Transverse colon (tissue), 4 donors: ENCODE data around the gene TRIOBP. TPM values are rescaled to one million over a fixed set of nuclear protein-coding genes. Genes with fewer than 3 reads are reported as not detected.

Source experiments
- DNase-seq: peaks from one replicate; pipeline ENCODE4 v3.0.0-alpha.2; 2019
- H3K27ac ChIP-seq, 4 donors: fragments of 200-600 bp; sonication (generic); 2 replicates each; pipeline ENCODE4 v1.5.1; 2016 to 2018; ENCODE audit warnings: inconsistent platforms in 4 of 4
- H3K27me3 ChIP-seq: fragments of 200-600 bp; sonication (generic); 2 replicates; pipeline ENCODE4 v1.5.1; 2017; ENCODE audit warnings: inconsistent platforms
- H3K36me3 ChIP-seq, 4 donors: fragments of 200-600 bp; sonication (generic); 2 replicates each; pipeline ENCODE4 v1.5.1; 2017 to 2019; ENCODE audit warnings: inconsistent platforms in 4 of 4
- H3K4me1 ChIP-seq, 4 donors: fragments of 200-600 bp; sonication (generic); 2 replicates each; pipeline ENCODE4 v1.5.1; 2017 to 2020; ENCODE audit warnings: inconsistent platforms in 4 of 4
- H3K4me3 ChIP-seq, 4 donors: fragments of 200-600 bp; sonication (generic); 1 replicate in 1 of 4; 2 replicates in 3 of 4; pipeline versions ENCODE4 v1.5.1 to v1.6.1; 2017 to 2019; ENCODE audit warnings: inconsistent platforms in 4 of 4
- H3K9me3 ChIP-seq, 2 donors: fragments of 200-600 bp; sonication (generic); 2 replicates each; pipeline ENCODE4 v1.5.1; 2017 to 2019; ENCODE audit warnings: inconsistent platforms in 2 of 2
- CTCF ChIP-seq, 5 experiments: fragments of 200-600 bp in 3 of 5; fragments of 450-650 bp in 2 of 5; sonication (generic) in 3 of 5; IDR thresholded peaks; 1 replicate in 2 of 5; 2 replicates in 3 of 5; pipeline ENCODE4 v1.5.1; 2016 to 2017; ENCODE audit warnings: antibody characterized with exemption in 5 of 5, inconsistent platforms in 3 of 5, mild to moderate bottlenecking in 2 of 5, moderate library complexity in 1 of 5
- EP300 ChIP-seq: sonication (generic); formaldehyde crosslinking; IDR thresholded peaks from one replicate; pipeline ENCODE4 v1.6.1; 2017; ENCODE audit warnings: antibody characterized with exemption, low read depth
- POLR2A ChIP-seq: fragments of 450-650 bp; IDR thresholded peaks from one replicate; pipeline ENCODE4 v1.6.1; 2016; ENCODE audit warnings: antibody characterized with exemption, mild to moderate bottlenecking, moderate library complexity
- POLR2AphosphoS5 ChIP-seq, 3 donors: sonication (generic); formaldehyde crosslinking; IDR thresholded peaks; one replicate each; pipeline ENCODE4 v1.6.1; 2016; ENCODE audit warnings: antibody characterized with exemption in 3 of 3
- WGBS, 2 donors: methylation state at CpG; one replicate each; pipeline ENCODE4 v1.1.5; 2018; ENCODE audit warnings: low coverage in 1 of 2; 5-methylcytosine and 5-hydroxymethylcytosine counted together
- in situ Hi-C, 4 donors: fragments of 200-750 bp; cut with MboI; loops; one replicate each; pipeline versions ENCODE4 v1.15.0 to v1.15.1; 2017; ENCODE audit warnings: low sequenced_read_pairs in 3 of 4, low pct_ligation_motif_present in 1 of 4, low pct_unique_long_range_greater_than_20kb in 1 of 4
- intact Hi-C: fragments of 100-400 bp; cut with DNase I; formaldehyde crosslinking; loops from one replicate; pipeline ENCODE4 v1.15.1; 2023; ENCODE audit warnings: low total_unique reads
- total RNA-seq, 4 donors: library from RNA; depleted of rRNA; stranded (reverse); fragments of >200 nt; gene quantifications; one replicate each; pipeline ENCODE4 v1.1.0, GENCODE V29; 2016

TRIOBP gene
- total RNA-seq, 4 donors from 2014 or later = 121 to 265 (median 129) TPM

DNA sequence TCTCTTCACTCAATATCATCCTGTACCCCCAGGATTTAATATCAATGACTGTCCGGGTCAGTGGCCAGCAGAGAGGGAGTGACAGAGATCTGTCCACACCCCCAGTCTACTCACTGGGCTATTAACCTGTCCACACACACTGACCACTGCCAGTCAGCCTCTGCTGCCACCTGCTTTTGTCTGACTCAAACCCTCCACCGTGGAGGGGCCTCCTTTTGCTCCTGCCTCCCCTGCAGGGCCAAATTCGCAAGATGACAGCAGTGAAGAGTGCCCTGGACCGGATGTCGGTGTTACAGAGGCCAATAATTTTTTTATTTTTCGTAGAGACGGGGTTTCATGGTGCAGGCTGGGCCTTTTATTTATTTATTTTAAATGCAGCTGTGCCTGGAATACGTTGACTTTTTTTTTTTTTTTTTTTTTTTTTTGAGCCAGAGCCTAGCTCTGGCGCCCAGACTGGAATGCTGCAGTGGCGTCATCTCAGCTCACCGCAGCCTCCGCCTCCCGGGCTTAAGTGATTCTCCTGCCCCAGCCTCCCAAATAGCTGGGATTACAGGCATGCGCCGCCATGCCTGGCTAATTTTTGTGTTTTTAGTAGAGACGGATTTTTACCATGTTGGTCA is 33.2 kb upstream of the TRIOBP start:
- intact Hi-C loops = no loop called here
- DNase-seq = no peak

DNA sequence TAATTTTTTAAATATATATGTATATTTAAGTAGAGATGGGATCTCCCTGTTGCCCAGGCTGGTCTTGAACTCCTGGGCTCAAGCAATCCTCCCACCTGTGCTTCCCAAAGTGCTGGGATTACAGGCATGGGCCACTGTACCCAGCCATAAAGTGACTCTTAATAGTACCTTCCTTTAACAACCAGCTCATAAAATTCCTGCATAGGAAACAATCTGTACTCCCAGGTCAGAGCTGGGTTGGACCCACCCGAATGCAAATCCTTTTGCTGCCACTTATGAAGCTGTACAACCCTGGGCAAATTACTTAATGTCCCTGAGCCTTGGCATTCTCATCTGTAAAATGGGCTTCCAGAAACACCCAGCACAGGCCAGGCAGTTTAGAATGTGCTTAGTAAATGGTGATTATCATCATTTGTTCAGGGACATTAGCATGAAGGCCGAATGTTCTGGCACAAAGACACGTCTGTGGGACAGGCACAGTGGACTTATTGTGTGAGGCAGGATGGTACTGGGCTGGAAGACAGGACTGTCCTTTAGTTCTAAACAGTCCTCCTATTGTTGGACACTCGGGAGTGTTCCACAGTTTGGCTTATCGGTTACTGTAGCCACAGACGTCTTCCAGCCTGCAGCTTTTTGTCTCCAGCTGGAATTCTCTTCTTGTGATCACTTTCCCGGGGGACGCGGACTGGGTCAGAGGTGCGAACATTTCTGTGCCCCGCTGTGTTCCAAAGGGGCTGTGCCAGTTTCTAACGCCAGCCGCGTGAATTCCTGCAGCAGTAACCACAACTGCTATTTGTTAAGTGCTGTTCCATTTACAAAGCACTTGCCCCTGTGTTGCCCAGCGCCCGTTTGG is 32.4 kb upstream of the TRIOBP start:
- intact Hi-C loops (no loop called here), in situ Hi-C loops (no loop called here)
- TF ChIP-seq POLR2AphosphoS5 (IDR thresholded peaks at IDR 0.05) = peak in 1 of 3 donors; percentile 6
- TF ChIP-seq CTCF (IDR thresholded peaks at IDR 0.05) = no peak
- Histone ChIP-seq H3K4me3 (no peak overlapping the region), H3K27me3 (no peaks in the 10 kb centered on the region), H3K36me3 (peaks cover 0 to 12% (median 0%) of the 10 kb centered on the region in 4 donors), H3K9me3 (no peaks in the 10 kb centered on the region), H3K27ac (peak overlapping the region; percentile 87 to 93 (median 90)), H3K4me1 (peaks cover 18 to 65% (median 37%) of the 10 kb centered on the region in 4 donors)
- WGBS, 2 donors = 40 to 64% methylated on average over 1 to 16 of the region's 16 CpGs
- DNase-seq = peak; percentile 62

More for the DNA sequence above, 33.2 kb upstream of the TRIOBP start:
- peaks cover 18 to 67% (median 41%) of the 10 kb centered on the region in 4 donors for H3K4me1 ChIP-seq
- H3K9me3 ChIP-seq = no peaks in the 10 kb centered on the region
- H3K27me3 ChIP-seq = no peaks in the 10 kb centered on the region
- H3K36me3 ChIP-seq = peaks cover 0 to 12% (median 0%) of the 10 kb centered on the region in 4 donors
- WGBS, 2 donors = 59 to 75% methylated on average over 9 to 16 of the region's 16 CpGs
- in situ Hi-C loops = no loop called here
- no peak overlapping the region for H3K4me3 ChIP-seq
- H3K27ac ChIP-seq = peak overlapping the region; percentile 87 to 93 (median 90)
- TF ChIP-seq POLR2A (no peak), CTCF (IDR thresholded peaks at IDR 0.05) (no peak)

DNA sequence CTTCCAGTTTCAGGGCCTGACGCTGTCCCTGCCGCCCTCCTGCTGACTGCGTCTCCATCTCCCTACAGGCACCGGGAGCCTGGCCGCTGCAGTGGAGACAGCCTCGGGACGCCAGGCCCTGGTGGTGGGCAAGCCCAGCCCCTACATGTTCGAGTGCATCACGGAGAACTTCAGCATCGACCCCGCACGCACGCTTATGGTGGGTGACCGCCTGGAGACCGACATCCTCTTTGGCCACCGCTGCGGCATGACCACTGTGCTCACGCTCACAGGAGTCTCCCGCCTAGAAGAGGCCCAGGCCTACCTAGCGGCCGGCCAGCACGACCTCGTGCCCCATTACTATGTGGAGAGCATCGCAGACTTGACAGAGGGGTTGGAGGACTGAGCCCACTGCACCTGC is 31.4 kb upstream of the TRIOBP start:
- H3K36me3 ChIP-seq = peaks cover 0 to 12% (median 0%) of the 10 kb centered on the region in 4 donors

More for the DNA sequence above, 31.4 kb upstream of the TRIOBP start:
- intact Hi-C loops = no loop called here
- H3K4me3 ChIP-seq = no peak overlapping the region
- DNase-seq = no peak
- in situ Hi-C loops = no loop called here
- peak overlapping the region in 2 of 4 donors; percentile 92 to 93 for H3K27ac ChIP-seq
- no peaks in the 10 kb centered on the region for H3K27me3 ChIP-seq
- no peaks in the 10 kb centered on the region for H3K9me3 ChIP-seq
- peaks cover 12 to 55% (median 27%) of the 10 kb centered on the region in 4 donors for H3K4me1 ChIP-seq
- TF ChIP-seq CTCF (IDR thresholded peaks at IDR 0.05) (no peak), EP300 (no peak), POLR2AphosphoS5 (IDR thresholded peaks at IDR 0.05) (no peak), POLR2A (no peak)
- 96% methylated on average over 24 of the region's 24 CpGs; no CpG with 5 or more reads in 1 of the 2 donors for WGBS, 2 donors
